Pancreas (tissue), 10 donors: ENCODE data around the gene PRR23E. TPM values are rescaled to one million over a fixed set of nuclear protein-coding genes. Genes with fewer than 3 reads are reported as not detected.

ENCODE experiments used
- ATAC-seq, 4 donors: fragments of 200-7000 bp; cut with Tn5 transposase; one replicate each; pipeline versions ENCODE4 v1.8.0 to v1.9.1; 2020; ENCODE audit warnings: mild to moderate bottlenecking in 4 of 4, moderate library complexity in 4 of 4
- DNase-seq, 6 donors: peaks; one replicate each; pipeline ENCODE4 v3.0.0-alpha.2; 2020
- FAIRE-seq: peaks from 2 replicates; lab custom pipeline; 2012; peaks lifted over from hg19 to GRCh38; lab: Jason Lieb, UNC
- H3K27ac ChIP-seq, 4 donors: fragments of 200-600 bp; sonication (generic); 1 replicate in 3 of 4; 2 replicates in 1 of 4; pipeline versions ENCODE4 v1.5.0 to v1.8.0; 2020
- H3K27me3 ChIP-seq, 4 donors: fragments of 200-600 bp; one replicate each; pipeline ENCODE4 v1.8.0; 2021
- H3K36me3 ChIP-seq, 3 donors: fragments of 200-600 bp; sonication (generic) in 1 of 3; one replicate each; pipeline versions ENCODE4 v1.5.0 to v1.8.0; 2020 to 2021
- H3K4me1 ChIP-seq, 3 donors: fragments of 200-600 bp; one replicate each; pipeline ENCODE4 v1.8.0; 2021
- H3K4me3 ChIP-seq, 4 donors: fragments of 200-600 bp; sonication (generic) in 2 of 4; one replicate each; pipeline versions ENCODE4 v1.5.0 to v1.8.0; 2020 to 2021
- H3K9me3 ChIP-seq, 4 donors: fragments of 200-600 bp; one replicate each; pipeline ENCODE4 v1.8.0; 2021
- WGBS, 2 donors: extraction: QIAGEN DNeasy Blood & Tissue Kit; methylation state at CpG; one replicate each; pipeline ENCODE4 v1.1.7; 2013; 5-methylcytosine and 5-hydroxymethylcytosine counted together
- intact Hi-C, 3 donors: fragments of 100-400 bp; cut with DNase I; formaldehyde crosslinking; loops; one replicate each; pipeline versions ENCODE4 v1.11.1 to v1.14.2; 2022
- polyA plus RNA-seq, 2 donors: library from polyadenylated mRNA; stranded (reverse); fragments of 200-250 nt; gene quantifications; one replicate each; pipeline ENCODE4 v1.2.3, GENCODE V29; 2013
- total RNA-seq, 6 donors: library from RNA; stranded (reverse); fragmentation: NEBNext Ultra II Directional in 4 of 6; extraction: Animal tissue kit (Norgen Biotek cat#: 25700) in 4 of 6; gene quantifications; one replicate each; pipeline versions ENCODE4 v1.2.1 to v1.2.4, GENCODE V29; 2021 to 2023
- TF ChIP-seq, protein P1 (sequence below), 4 donors: fragments of 200-600 bp; sonication (generic) in 3 of 4; IDR thresholded peaks; one replicate each; pipeline versions ENCODE4 v1.5.0 to v1.8.0; 2021; ENCODE audit warnings: antibody characterized with exemption in 4 of 4
- donor health status: healthy with polysubstance abuse.
- donor health status: DM: no; HTN: no; CAD: no; lungs with moderate emphysema.
- donor health status: DM: no; HTN: no; CAD: no.
- donor health status: control.
- donor health status: control.
- donor health status: Bipolar disorder and iron deficiency.
- donor health status: DM: yes; HTN: yes; CAD: no.
- donor health status: DM: no; HTN: no; CAD: no.
- donor health status: DM: no; HTN: no; CAD: no.
- donor health status: DM: yes; HTN: yes; CAD: no.

Gene PRR23E
- total and polyA plus RNA-seq, 8 donors: not detected

DNA sequence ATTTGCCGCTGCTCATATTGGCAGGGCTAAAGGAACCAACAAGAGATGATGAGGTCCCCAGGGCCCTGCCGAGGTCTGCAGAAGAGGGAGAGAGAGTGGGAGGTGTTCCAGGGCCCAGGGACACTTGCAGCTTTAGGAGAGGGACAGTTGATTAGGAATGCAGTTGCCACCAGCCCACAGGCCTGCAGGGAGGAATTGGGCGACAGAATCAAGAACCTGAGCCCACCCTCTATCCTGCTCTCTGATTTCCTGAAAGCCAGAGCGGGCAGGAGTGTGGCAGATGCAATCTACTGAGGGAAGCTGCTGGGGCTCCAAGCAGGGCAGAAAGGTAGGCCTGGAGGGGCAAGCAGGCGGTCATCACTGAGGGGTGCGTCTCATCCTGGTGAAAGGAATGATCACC is 12.1 kb upstream of the PRR23E start:
- Histone ChIP-seq H3K9me3 (no peaks in the 10 kb centered on the region), H3K27ac (no peak overlapping the region), H3K36me3 (no peaks in the 10 kb centered on the region), H3K27me3 (no peaks in the 10 kb centered on the region), H3K4me3 (no peak overlapping the region), H3K4me1 (no peaks in the 10 kb centered on the region)
- 77 to 88% methylated on average over 6 of the region's 6 CpGs for WGBS, 2 donors
- FAIRE-seq: no peak
- TF ChIP-seq, protein P1, sequence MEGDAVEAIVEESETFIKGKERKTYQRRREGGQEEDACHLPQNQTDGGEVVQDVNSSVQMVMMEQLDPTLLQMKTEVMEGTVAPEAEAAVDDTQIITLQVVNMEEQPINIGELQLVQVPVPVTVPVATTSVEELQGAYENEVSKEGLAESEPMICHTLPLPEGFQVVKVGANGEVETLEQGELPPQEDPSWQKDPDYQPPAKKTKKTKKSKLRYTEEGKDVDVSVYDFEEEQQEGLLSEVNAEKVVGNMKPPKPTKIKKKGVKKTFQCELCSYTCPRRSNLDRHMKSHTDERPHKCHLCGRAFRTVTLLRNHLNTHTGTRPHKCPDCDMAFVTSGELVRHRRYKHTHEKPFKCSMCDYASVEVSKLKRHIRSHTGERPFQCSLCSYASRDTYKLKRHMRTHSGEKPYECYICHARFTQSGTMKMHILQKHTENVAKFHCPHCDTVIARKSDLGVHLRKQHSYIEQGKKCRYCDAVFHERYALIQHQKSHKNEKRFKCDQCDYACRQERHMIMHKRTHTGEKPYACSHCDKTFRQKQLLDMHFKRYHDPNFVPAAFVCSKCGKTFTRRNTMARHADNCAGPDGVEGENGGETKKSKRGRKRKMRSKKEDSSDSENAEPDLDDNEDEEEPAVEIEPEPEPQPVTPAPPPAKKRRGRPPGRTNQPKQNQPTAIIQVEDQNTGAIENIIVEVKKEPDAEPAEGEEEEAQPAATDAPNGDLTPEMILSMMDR (IDR thresholded peaks at IDR 0.05): no peak
- intact Hi-C loops: no loop called here
- ATAC-seq: no peak
- DNase-seq: no peak

DNA sequence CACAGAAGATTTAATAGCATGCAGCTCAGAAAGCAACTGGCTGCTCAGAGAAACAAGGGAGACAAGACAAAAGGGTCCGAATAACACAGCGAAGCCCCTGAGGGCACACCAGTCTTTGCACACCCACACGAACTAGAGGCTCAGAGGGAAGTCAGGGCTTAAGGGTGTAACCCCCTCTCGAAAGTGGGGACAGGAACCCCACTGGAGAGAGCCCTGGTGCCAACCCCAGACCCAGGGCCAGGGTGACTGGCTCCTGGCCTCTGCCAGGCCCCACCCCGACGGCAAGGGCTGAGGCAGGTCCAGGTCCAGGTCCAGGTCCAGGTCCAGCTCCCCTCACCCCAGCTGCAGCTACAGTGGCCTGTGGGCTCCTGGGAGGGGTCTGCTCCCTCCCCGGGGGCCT is 10.5 kb upstream of the PRR23E start:
- 60 to 61% methylated on average over 7 of the region's 7 CpGs for whole genome bisulfite sequencing, 2 donors
- TF ChIP-seq, protein P1 (IDR thresholded peaks at IDR 0.05): no peak
- Histone ChIP-seq H3K36me3 (no peaks in the 10 kb centered on the region), H3K4me3 (no peak overlapping the region), H3K4me1 (no peaks in the 10 kb centered on the region), H3K9me3 (no peaks in the 10 kb centered on the region), H3K27me3 (no peaks in the 10 kb centered on the region), H3K27ac (no peak overlapping the region)
- intact Hi-C loops: no loop called here
- FAIRE-seq (no peak), ATAC-seq (no peak), DNase-seq (peak in 1 of 6 donors; percentile 39)

DNA sequence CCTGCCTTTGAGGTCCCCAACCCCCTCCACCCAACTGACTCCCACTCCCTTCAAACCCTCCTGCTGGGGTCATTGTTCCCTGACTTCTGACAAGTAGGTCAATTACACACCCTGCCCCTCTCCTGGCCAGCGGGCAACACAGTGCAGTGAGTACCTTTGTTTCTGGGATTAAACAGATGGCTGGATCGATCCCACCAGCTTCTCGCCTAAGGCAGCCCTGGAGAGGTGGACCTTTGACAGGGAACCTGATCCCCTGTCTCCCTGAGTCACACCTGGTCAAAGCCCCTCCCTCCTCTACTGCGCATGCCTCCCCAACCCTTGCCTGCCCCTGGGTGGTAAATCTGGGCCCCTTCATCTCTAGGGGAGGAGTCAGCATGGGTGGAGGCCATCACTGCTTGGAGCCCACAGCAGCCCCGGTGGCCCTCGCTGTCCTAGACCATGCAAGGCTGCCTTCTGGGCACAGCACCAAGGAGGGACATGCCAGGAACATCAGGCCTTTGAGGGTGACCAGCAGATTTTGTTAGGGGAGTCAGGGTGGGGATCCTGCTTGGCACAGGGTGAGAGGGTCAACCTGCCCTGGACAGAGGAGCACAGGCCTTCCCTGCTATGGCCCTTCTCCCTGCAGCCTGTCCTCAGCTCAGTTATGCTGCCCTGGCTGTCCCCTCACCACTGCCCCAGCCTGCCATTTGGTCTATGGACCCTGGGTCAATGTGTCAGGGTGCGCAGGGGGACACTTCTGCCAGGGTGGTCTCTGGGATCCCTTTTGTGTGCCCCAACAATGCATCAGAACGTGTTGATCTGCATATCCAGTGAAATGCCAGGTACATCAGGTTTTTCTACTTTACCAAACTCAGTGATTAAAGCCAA is 9.8 kb upstream of the PRR23E start:
- ATAC-seq (no peak), DNase-seq (peak in 1 of 6 donors; percentile 36), FAIRE-seq (no peak)
- Histone ChIP-seq H3K4me3 (no peak overlapping the region), H3K27me3 (no peaks in the 10 kb centered on the region), H3K36me3 (no peaks in the 10 kb centered on the region), H3K9me3 (no peaks in the 10 kb centered on the region), H3K27ac (no peak overlapping the region), H3K4me1 (no peaks in the 10 kb centered on the region)
- intact Hi-C loops: no loop called here
- TF ChIP-seq, protein P1 (IDR thresholded peaks at IDR 0.05): no peak
- 72 to 77% methylated on average over 8 of the region's 8 CpGs for WGBS, 2 donors

DNA sequence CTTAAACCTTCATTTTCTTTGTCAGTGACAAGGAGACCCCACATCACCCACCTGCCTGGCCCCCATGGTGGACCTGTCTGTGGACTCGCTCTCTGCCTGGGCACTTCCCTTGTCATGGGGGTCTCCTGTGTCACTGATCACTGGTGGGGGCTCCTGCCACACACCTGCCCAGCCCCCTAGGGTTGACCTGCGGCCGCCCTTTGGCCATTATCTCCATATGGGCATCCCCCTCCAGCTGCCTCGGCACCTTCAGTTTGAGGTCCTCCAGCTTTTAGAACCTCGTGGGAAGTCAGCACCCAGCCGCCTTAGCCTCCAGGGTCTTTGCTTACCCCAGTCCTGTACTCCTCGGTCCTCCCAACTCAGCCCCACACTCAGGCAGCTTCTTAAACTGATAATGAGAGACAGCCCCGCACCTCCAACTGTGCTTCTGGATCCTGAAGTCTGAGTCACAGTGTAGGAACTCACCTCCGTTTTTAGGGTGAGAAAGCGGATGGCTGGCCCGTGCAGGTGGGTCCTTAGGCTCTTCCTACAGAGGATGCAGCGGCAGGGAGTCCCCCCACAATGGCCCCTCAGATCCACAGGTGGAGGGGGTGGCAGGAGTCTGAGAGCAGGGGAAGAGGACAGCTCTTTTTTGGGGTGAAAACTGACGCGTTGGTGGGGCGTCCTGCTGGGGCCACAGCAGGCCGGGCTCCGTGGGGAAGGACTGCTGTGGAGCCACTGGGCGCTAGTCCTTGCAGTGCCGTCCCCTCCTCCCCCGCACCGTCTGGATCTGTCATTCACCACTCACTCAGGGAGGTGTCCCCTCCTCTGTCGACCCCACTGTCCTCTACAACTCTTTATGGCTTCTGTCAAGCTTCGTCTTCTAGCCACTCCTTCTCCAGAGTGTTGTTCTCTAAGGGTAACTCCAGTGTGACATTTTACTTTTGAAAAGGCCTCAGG is 8.7 kb upstream of the PRR23E start:
- intact Hi-C loops: no loop called here
- H3K27ac ChIP-seq: no peak overlapping the region
- TF ChIP-seq, protein P1 (IDR thresholded peaks at IDR 0.05): no peak
- DNase-seq (peak in 1 of 6 donors; percentile 33), FAIRE-seq (no peak), ATAC-seq (no peak)
- no peaks in the 10 kb centered on the region for H3K36me3 ChIP-seq
- 81 to 87% methylated on average over 23 of the region's 23 CpGs for WGBS, 2 donors
- H3K4me1 ChIP-seq: no peaks in the 10 kb centered on the region
- H3K9me3 ChIP-seq: no peaks in the 10 kb centered on the region
- H3K27me3 ChIP-seq: no peaks in the 10 kb centered on the region
- no peak overlapping the region for H3K4me3 ChIP-seq
